Right ventricle myocardium superior (tissue), 1 donor: ENCODE results near the gene SAA1. TPM values are rescaled to one million over a fixed set of nuclear protein-coding genes. Genes with fewer than 3 reads are reported as not detected.
A peak's percentile ranks its signal among the peaks of the same experiment; 100 is the strongest.
"Not testable (repeated sequence)": the region's sequence is repeated elsewhere in the genome, so short reads cannot be mapped to it uniquely, and the experiment has no call there.

Source experiments
- ATAC-seq: fragments of 200-7000 bp; cut with Tn5 transposase; one replicate; pipeline ENCODE4 v1.9.1; 2020; ENCODE audit warnings: mild to moderate bottlenecking; ENCODE audit not compliant: poor library complexity
- DNase-seq: peaks from one replicate; pipeline ENCODE4 v3.0.0-alpha.2; 2020
- intact Hi-C: fragments of 100-400 bp; cut with DNase I; formaldehyde crosslinking; loops from one replicate; pipeline ENCODE4 v1.11.2; 2022
- total RNA-seq: library from RNA; stranded (reverse); fragmentation: NEBNext Ultra II Directional; extraction: Animal tissue kit (Norgen Biotek cat#: 25700); gene quantifications from one replicate; pipeline ENCODE4 v1.2.1, GENCODE V29; 2021
- donor health status: DM: no; HTN: yes; CAD: no; lungs with severe emphysema.

SAA1 gene
- total RNA-seq, 1 donor from 2014 or later: 6.9 TPM

- ATAC-seq: no peak
- intact Hi-C loops: no loop called here
- DNase-seq: no peak
These were observed 12.2 kb upstream of the SAA1 start for GRCh38 chr11:18253778-18254338.

- DNase-seq (no peak), ATAC-seq (no peak)
- intact Hi-C loops: no loop called here
These were observed 11.2 kb upstream of the SAA1 start for GRCh38 chr11:18254781-18255361.

DNA sequence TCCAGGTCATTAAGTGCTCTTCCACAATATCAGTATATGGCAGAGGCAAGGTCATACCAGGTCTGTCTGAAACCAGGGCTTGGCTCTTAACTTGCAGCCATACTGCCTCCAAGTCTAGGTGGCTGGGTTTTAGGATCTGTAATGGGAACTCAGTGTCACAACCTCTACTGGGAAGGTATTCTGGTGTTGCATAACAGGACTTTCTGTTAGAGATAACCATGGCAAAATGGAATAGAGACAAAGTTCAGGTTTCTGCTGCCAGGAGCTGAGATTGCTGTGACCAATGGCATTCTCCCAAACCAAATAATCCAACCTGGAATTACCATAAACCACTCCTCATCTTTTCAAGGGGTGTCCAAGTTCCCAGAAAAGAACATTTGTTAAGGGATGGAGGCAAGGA lies 6.8 kb upstream of the SAA1 start:
- no peak for DNase-seq
- no peak for ATAC-seq
- intact Hi-C loops: no loop called here

DNA sequence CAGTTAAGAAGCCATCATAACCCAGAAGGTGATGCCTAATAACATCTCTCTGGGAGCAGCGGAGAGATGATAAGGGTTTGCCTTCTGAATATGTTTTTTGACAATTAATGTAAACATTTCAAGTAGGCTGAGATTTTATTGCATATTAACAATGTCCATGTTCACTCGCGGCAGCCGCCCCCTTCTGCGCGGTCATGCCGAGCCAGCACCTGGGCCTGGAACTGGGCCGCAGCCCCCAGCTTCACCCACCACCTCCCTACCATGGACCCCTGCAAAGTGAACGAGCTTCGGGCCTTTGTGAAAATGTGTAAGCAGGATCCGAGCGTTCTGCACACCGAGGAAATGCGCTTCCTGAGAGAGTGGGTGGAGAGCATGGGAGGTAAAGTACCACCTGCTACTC lies 4.3 kb upstream of the SAA1 start:
- DNase-seq (no peak), ATAC-seq (no peak)
- intact Hi-C loops: no loop called here

DNA sequence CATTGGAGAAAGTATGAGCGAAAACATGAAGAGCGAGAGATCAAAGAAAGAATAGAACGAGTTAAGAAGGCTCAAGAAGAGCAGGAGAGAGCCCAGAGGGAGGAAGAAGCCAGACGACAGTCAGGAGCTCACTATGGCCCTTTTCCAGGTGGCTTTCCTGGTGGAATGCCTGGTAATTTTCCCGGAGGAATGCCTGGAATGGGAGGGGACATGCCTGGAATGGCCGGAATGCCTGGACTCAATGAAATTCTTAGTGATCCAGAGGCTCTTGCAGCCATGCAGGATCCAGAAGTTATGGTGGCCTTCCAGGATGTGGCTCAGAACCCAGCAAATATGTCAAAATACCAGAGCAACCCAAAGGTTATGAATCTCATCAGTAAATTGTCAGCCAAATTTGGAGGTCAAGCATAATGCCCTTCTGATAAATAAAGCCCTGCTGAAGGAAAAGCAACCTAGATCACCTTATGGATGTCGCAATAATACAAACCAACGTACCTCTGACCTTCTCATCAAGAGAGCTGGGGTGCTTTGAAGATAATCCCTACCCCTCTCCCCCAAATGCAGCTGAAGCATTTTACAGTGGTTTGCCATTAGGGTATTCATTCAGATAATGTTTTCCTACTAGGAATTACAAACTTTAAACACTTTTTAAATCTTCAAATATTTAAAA lies 3.2 kb upstream of the SAA1 start:
- ATAC-seq, DNase-seq, intact Hi-C loops: not testable (repeated sequence)

GRCh38 chr11:18264035-18264434 lies 2.0 kb upstream of the SAA1 start:
- ATAC-seq: no peak
- no peak for DNase-seq
- intact Hi-C loops: no loop called here

DNA sequence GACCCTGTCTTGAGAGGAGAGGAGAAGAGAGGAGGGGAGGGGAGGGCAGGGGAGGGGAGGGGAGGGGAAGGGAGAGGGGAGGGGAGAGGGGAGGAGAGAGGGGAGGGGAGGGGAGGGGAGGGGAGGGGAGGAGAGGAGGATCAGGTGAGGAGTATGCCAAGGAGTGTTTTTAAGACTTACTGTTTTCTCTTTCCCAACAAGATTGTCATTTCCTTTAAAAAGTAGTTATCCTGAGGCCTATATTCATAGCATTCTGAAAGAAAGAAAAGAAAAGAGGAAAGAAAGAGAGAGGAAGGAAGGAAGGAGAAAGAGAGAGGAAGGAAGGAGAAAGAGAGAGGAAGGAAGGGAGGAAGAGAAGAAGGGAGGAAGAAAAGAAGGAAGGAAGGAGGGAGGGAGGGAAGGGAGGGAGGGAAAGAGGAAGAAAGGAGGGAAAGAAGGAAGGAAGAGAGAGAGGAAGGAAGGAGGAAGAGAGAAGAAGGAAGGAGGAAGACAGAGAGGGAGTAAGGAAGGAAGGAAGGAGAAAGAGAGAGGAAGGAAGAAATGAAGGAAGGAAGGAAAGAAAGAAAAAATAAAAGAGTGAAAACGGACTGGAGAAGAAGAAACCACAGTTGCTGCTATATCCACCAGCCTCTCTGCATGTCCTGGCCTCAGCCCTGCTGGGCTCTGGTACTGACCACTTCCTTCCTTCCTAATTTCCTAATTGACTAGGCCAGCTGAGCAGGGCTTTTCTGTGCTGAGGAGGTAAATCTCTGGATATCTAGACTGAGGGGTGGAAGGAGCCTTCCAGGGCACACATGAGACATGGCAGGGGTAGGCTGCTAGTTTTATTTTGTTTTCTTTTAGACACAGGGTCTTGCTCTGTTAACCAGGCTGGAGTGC lies 1.1 kb upstream of the SAA1 start:
- intact Hi-C loops: no loop called here
- DNase-seq (no peak), ATAC-seq (no peak)

DNA sequence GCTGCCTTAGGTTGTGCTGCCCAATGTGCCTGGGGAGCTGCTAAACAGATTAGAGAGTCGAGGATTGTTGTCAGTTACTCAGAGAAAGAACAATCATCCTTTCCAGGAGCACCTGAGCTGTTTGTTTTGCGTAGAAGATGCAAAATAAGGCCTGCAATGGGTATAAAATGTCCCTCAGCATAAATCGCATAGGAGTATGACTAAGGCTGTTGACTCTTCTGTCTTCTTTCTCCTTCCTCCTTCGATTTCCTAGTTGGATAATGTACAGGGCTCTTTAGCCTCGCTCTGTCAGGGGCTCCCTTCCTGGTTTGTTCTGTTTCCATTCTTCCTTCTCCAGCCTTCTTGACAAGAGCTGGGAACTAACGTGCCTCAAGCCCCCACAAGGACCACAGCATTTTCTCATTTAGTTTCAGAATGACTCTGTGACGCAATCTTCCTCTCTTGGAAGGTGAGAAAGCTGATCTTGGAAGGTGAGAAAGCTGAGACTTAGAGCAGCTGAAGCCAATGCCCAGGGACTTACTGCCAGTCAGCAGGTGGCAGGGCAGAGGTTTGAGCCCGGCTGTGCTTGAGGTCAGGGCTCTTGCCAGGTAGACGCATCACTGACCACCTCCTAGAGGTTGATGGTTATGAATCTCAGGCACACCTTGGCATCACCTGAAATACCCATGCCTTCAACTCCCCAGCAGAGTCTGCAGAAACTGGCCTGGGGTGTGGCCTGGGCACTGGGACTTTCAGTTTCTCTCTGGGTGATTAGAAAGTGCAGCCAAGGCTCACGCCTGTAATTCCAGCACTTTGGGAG lies 1.5 kb downstream of the SAA1 start:
- intact Hi-C loops, DNase-seq, ATAC-seq: not testable (repeated sequence)

DNA sequence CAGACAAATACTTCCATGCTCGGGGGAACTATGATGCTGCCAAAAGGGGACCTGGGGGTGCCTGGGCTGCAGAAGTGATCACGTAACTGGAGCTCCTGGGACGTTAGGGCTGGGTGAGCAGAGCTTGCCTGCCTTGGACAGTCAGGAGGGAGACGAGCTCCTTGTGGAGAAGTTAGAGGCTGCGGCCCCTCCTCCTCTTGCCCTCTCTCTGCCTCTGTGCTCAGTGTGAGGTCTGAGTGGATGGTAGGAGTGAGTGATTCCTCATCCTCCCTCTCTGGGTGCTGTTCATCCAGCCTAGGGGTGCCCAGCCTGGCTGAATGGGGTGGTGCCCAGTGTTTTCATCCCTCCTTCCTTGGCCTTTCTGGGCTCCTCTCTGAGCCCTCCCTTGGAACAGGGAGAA lies 3.2 kb downstream of the SAA1 start:
- intact Hi-C loops, ATAC-seq, DNase-seq: not testable (repeated sequence)

GRCh38 chr11:18270102-18270501 lies 4.0 kb downstream of the SAA1 start:
- ATAC-seq: no peak
- intact Hi-C loops: no loop called here
- DNase-seq: no peak

- no peak for DNase-seq
- ATAC-seq: no peak
- intact Hi-C loops: no loop called here
These were observed 5.1 kb downstream of the SAA1 start for GRCh38 chr11:18271206-18271605.

DNA sequence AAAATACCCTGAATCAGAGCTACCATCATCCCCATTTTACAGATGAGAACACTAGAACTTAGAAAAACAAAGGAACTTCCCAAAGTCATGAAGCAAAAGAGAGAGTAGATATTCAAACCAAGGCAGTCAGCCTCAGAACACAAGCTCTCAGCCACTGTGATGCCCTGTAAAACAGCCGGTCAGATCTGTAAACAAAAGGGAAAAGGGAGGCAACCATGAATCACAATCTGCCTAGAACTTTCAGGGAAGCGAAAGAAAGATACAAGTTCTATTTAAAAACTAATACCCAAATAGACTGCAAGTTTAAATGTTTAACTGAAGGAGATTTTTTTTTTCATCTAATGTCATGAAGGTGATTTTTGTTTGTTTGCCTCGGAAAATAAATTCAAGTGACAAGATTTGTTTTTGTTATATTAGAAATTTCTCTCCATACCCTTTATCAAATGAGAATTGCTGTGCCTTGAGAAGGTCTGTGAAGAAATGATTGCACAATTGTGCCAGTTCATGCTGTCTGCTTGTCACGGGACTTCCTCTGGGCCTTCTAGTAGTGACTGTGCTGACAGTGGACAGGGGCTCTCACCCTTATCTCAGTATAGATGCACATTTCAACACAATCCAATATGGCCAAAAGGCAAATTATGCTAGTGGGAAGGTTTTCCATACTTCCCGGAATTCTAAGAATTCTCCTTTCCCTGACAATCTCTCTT lies 11.7 kb downstream of the SAA1 start:
- DNase-seq: no peak
- peak; percentile 64 for ATAC-seq
- intact Hi-C loops: no loop called here

GRCh38 chr11:18280438-18281045 lies 14.5 kb downstream of the SAA1 start:
- intact Hi-C loops: no loop called here
- no peak for ATAC-seq
- no peak for DNase-seq

DNA sequence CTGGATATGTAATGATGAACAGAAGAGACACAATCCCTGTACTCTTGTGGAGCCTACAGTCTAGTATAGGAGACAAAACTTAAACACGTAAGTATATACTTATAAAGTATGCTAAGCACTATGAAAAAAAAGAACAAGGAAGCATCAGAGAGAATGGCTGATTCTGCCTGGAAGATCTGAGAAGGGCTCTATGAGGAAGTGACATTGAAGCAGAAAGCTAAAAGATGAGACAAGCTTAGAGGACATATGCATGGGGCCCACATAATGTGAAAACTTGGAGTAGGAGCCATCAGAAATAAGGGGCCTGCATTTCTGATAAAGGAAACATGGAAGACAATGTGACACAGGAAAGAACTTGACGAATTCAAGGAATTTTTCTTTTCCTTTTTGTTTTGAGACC lies 16.6 kb downstream of the SAA1 start:
- DNase-seq: no peak
- intact Hi-C loops: no loop called here
- ATAC-seq: no peak

- intact Hi-C loops: no loop called here
- ATAC-seq (no peak), DNase-seq (no peak)
These were observed 19.8 kb downstream of the SAA1 start for GRCh38 chr11:18285841-18286240.

GRCh38 chr11:18288911-18289310 lies 22.8 kb downstream of the SAA1 start:
- intact Hi-C loops: no loop called here
- DNase-seq (no peak), ATAC-seq (no peak)

GRCh38 chr11:18294862-18295261 lies 28.8 kb downstream of the SAA1 start:
- intact Hi-C loops: no loop called here
- ATAC-seq (no peak), DNase-seq (no peak)

- no peak for DNase-seq
- ATAC-seq: no peak
- intact Hi-C loops: no loop called here
These were observed 29.3 kb downstream of the SAA1 start for GRCh38 chr11:18295316-18295715.
